T-helper 2 cell treated with Interferon-gamma antibody and Interleukin-4, amounts not matched to agents 5 μg/mL and 100 μg/mL, for 36 hours (primary cell): Measurements from ENCODE around the gene GALK2.

Experiments used
- DNase-seq: peaks from one replicate; pipeline ENCODE4 v3.0.0; 2021; ENCODE audit warnings: low spot score
- H3K27ac Mint-ChIP-seq: one replicate; pipeline ENCODE4 v1.8.0; 2021; ENCODE audit warnings: mild to moderate bottlenecking, mixed read lengths
- H3K27me3 Mint-ChIP-seq: one replicate; pipeline ENCODE4 v1.8.0; 2021; ENCODE audit warnings: low read depth, mixed read lengths
- H3K36me3 Mint-ChIP-seq: one replicate; pipeline ENCODE4 v1.8.0; 2021; ENCODE audit warnings: low read depth, mixed read lengths
- H3K4me1 Mint-ChIP-seq: one replicate; pipeline ENCODE4 v1.8.0; 2021; ENCODE audit warnings: low read depth, mixed read lengths
- H3K4me3 Mint-ChIP-seq: one replicate; pipeline ENCODE4 v1.8.0; 2022; ENCODE audit warnings: mild to moderate bottlenecking, moderate library complexity, mixed read lengths
- H3K9me3 Mint-ChIP-seq: one replicate; pipeline ENCODE4 v1.8.0; 2021; ENCODE audit warnings: mixed read lengths

Gene GALK2

DNA sequence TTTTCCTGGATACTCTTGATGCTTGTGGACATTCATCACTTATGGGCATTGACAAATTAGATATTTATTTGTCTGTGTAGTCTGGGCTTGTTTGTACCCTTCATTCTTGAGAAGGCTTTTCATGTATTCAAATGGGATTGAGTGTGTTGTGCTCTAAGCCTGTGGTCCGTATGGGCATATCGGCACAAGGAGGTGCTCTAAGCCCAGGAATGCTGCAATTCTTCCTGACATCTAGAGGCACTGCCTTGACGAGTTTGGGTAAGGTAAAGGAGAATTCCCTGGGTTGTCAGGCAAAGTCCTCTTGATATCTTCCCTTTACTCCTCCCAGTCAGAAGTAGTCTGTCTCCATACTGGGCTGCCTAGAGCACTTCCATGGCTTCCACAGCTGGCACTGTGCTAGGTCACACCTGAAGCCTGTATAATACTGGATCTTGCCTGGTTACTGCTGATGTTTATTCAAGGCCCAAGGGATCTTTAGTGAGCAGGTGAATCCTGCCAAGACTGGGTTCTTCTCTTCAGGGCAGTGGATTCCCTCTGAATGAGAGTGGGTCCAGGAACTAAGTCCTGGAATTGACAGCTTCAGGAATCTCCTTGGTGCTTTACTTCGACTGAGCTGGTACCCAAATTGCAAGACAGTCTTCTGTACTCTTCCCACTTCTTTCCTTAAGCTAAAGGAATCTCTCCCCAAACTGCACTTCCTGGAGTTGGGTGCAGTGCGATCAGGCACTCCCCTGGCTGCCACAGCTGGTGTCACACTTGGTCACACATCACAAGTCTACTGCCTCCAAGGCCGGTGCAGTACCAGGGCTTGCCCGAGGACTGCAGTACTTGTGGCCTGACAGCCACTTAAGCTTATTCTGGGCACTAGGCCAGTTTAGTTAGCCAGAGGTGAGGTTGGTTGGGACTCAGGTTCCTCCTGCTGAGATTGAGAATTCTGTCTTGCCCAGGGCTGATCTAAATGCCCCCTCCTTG is 46.0 kb downstream of the GALK2 start:
- no peaks in the 10 kb centered on the region for H3K27me3 Mint-ChIP-seq
- peaks cover 3% of the 10 kb centered on the region for H3K4me1 Mint-ChIP-seq
- H3K27ac Mint-ChIP-seq: no peak overlapping the region
- no peak for DNase-seq
- no peak overlapping the region for H3K4me3 Mint-ChIP-seq
- H3K9me3 Mint-ChIP-seq: peaks cover 10% of the 10 kb centered on the region
- H3K36me3 Mint-ChIP-seq: peaks cover 40% of the 10 kb centered on the region

DNA sequence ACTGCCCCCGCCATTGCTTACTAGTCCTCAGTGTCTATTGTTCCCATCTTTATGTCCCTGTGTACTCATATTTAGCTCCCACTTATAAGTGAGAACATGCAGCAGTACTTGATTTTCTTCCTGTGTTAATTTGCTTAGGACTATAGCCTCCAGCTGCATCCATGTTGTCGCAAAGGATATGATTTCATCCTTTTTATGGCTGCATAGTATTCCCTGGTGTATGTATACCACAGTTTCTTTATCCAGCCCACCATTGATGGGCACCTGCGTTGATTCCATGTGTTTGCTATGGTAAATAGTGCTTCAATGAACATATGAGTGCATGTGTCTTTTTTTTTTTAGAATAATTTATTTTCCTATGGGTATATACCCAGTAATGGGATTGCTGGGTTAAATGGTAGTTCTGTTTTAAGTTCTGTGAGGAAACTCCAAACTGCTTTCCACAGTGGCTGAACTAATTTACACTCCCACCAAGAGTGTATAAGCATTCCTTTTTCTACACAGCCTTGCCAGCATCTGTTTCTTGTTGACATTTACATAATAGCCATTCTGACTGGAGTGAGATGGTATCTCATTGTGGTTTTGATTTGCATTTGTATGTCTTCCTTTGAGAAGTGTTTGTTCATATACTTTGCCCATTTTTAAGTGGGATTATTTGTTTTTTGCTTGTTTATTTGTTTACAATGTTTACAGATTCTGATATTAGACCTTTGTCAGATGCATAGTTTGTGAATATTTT is 53.7 kb downstream of the GALK2 start:
- DNase-seq: no peak
- Mint-ChIP-seq H3K9me3 (peaks cover 35% of the 10 kb centered on the region), H3K4me3 (no peak overlapping the region), H3K4me1 (peaks cover 16% of the 10 kb centered on the region), H3K27me3 (no peaks in the 10 kb centered on the region), H3K27ac (no peak overlapping the region), H3K36me3 (peaks cover 68% of the 10 kb centered on the region)

DNA sequence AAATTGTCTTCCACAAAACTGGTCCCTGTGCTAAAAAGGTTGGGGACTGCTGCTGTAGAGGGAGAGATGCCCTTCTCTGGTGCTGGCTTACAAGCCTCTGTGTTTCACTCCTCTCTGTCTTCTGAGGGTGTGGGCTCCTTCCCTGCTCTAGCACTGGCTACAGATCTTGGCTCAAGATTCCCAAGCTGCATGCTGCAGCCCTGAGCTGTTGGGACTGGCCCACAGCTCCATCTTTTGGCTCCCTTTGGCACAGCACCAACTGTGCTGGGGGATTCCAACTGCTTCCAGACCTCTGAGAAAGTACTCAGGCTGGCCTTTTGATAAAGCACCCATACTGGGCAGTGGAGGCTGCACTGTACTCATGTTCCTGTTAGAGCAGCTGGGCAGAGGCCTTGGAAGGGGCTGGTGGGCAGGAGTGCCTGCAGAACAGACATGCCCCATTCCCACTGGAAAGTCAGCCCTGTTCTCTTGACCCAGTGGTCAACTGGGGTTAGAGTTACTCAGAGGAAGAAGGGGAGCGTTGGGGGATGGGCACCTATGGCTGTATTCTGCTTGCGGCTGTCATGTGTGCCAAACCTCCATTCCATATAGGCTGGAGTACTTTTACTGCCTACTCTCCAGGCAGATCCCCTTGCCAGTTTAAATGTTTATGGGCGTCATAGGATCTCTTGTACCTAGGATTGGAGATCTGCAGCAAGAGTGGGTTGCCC is 55.7 kb downstream of the GALK2 start:
- Mint-ChIP-seq H3K36me3 (peaks cover 68% of the 10 kb centered on the region), H3K4me1 (peaks cover 16% of the 10 kb centered on the region), H3K27me3 (no peaks in the 10 kb centered on the region), H3K27ac (no peak overlapping the region), H3K4me3 (no peak overlapping the region), H3K9me3 (peaks cover 45% of the 10 kb centered on the region)
- no peak for DNase-seq

DNA sequence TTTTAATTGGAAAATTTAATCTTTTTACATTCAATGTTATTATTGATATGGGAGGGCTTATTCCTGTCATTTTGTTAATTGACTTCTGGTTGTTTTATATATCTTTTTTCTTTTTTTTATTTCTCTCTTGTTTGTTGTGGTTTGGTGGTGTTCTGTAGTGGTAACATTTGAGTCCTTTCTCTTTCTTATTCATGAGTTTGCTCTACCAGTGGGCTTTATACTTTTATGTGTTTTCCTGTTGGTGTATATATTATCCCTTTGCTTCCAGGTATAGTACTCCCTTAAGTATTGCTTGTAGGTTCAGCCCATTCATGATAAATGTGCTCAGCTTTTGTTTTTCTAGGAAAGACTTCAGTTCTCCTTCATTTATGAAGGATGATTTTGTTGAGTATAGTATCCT is 57.6 kb downstream of the GALK2 start:
- Mint-ChIP-seq H3K27ac (no peak overlapping the region), H3K36me3 (peaks cover 67% of the 10 kb centered on the region), H3K4me3 (no peak overlapping the region), H3K4me1 (peaks cover 19% of the 10 kb centered on the region), H3K27me3 (no peaks in the 10 kb centered on the region), H3K9me3 (peaks cover 46% of the 10 kb centered on the region)
- DNase-seq: no peak

DNA sequence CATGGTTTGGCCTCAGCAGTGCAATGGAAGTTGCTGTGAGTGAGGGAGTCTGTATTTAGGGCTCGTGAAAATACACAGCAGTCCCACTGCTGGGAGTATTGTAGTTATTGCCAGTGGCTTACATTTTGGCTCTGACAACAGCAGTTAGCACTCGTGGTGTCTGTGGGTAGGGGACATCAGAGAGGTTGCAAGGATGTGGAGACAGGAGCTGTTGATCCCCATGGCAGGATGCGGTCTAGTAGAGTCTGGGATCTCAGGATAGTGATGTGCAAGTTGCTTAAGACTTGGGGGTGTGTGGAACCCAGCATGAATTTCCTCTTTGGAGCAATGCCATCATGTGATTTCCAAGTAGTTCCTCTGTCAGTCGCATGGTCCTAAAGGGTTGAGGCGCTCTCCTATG is 59.9 kb downstream of the GALK2 start:
- Mint-ChIP-seq H3K4me1 (peaks cover 22% of the 10 kb centered on the region), H3K4me3 (no peak overlapping the region), H3K27ac (no peak overlapping the region), H3K27me3 (no peaks in the 10 kb centered on the region), H3K9me3 (peaks cover 39% of the 10 kb centered on the region), H3K36me3 (peaks cover 71% of the 10 kb centered on the region)
- DNase-seq: no peak

DNA sequence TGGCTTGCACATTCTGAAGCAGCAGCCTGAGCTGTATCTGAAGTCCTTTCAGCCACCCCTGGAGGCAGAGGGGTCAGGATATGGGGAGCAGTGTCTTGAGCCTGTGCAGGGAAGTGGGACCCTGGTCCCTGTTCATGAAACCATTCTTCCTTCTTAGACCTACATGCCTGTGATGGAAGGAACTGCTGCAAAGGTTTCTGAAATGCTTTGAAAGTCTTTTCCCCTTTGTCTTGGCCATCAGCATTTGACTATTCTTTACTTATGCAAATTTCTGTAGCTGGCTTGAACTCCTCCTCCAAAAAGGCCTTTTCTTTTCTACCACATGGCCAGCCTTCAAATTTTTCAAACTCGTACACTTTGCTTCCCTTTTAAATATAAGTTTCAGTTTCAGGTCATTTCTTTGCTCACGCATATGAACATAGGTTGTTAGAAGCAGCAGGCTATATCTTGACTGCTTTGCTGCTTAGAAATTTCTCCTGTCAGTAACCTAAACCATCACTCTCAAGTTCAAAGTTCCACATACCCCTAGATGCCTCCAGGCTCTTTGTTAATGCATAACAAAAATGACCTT is 62.3 kb downstream of the GALK2 start:
- no peak overlapping the region for H3K27ac Mint-ChIP-seq
- H3K9me3 Mint-ChIP-seq: peaks cover 29% of the 10 kb centered on the region
- H3K36me3 Mint-ChIP-seq: peaks cover 55% of the 10 kb centered on the region
- no peak overlapping the region for H3K4me3 Mint-ChIP-seq
- H3K27me3 Mint-ChIP-seq: no peaks in the 10 kb centered on the region
- no peak for DNase-seq
- H3K4me1 Mint-ChIP-seq: peaks cover 24% of the 10 kb centered on the region

DNA sequence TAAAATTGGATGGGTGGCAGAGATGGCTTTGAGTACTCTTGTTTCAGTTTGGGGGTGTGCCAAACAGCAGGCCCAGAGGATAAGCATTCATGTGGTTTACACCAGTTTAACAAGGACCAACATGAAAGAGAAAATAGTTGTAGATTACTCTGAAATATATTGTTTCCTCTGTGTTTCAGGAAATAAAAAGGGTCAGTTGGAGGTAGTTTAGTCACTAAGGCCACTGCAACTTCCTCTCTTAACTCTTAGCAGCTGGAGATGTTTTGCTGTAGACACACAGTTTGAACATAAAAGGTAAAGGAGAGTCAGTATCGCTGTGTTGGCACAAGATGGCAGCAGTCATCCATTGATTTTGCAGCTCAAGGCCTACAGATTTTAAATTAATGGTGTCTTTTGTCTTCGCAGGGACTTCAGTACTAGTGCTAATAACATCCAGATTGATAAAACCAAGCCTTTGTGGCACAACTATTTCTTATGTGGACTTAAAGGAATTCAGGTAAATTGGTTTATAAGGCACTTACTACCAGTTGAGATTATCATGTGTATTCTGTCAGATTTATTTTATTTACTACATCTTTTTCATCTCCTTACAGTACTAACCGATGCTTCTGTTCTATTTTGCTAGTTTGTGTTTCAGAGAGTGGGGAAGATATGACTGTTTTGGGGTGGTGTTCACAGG is 65.5 kb downstream of the GALK2 start:
- DNase-seq: peak; percentile 39
- Mint-ChIP-seq H3K36me3 (peaks cover 33% of the 10 kb centered on the region), H3K4me1 (peaks cover 16% of the 10 kb centered on the region), H3K27ac (peak overlapping the region; percentile 32), H3K9me3 (peaks cover 9% of the 10 kb centered on the region), H3K27me3 (no peaks in the 10 kb centered on the region), H3K4me3 (no peak overlapping the region)

DNA sequence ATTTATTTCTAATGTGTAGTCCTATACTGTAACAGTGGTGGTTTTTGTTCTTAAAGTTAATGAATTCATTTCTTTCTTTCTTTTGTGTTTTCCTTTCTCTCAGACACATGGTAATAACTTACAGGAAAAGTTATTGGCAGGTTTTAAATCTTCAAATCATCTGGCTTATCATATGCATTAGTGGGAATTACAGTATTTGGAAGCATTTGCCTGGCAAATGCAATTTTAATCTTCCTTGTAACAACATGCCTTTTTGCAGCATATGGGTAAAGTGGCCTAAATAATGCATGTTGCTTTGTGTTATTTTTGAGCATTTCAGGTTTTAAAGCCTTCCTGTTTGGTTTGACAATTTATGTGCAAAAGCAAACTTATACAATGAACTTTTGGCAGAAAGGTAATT is 66.8 kb downstream of the GALK2 start:
- Mint-ChIP-seq H3K36me3 (peaks cover 25% of the 10 kb centered on the region), H3K4me3 (no peak overlapping the region), H3K4me1 (peaks cover 16% of the 10 kb centered on the region), H3K27me3 (no peaks in the 10 kb centered on the region), H3K9me3 (peaks cover 6% of the 10 kb centered on the region), H3K27ac (no peak overlapping the region)
- no peak for DNase-seq

DNA sequence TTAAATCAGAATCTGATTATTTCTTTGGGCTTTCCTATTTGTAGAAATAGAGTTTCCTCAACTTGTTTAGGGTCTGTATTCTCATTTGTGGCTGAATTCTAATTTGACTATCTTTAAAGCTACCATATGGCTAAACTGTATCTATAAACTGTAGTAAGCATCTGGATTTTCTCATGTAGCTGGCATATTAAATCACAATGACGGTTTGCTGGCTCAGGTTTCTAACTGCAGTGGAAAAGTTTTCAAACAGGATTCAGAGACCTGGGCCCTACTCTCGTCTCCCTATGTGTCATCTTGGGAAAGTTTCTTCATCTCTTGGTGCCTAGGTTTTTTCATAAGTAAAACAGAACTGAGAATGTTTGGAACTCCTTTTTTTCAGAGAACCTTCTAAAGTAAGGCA is 68.3 kb downstream of the GALK2 start:
- peaks cover 12% of the 10 kb centered on the region for H3K4me1 Mint-ChIP-seq
- no peak overlapping the region for H3K4me3 Mint-ChIP-seq
- no peaks in the 10 kb centered on the region for H3K9me3 Mint-ChIP-seq
- H3K27me3 Mint-ChIP-seq: no peaks in the 10 kb centered on the region
- peaks cover 16% of the 10 kb centered on the region for H3K36me3 Mint-ChIP-seq
- no peak for DNase-seq
- H3K27ac Mint-ChIP-seq: no peak overlapping the region

DNA sequence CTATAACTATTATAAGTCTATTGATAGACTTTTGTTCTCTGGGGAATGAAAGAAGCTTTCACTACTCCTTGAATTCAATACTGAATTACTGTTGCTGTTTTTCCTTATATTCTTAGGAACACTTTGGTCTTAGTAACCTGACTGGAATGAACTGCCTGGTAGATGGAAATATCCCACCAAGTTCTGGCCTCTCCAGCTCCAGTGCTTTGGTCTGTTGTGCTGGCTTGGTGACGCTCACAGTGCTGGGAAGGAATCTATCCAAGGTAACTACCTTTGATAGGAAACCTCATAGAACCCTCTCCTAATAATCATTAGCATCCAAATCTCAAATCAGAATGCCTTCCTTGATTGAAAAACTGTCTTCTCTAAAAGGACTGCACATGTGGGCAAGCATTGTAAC is 69.1 kb downstream of the GALK2 start:
- H3K36me3 Mint-ChIP-seq: peaks cover 16% of the 10 kb centered on the region
- H3K27me3 Mint-ChIP-seq: no peaks in the 10 kb centered on the region
- peaks cover 12% of the 10 kb centered on the region for H3K4me1 Mint-ChIP-seq
- no peak overlapping the region for H3K27ac Mint-ChIP-seq
- DNase-seq: no peak
- no peaks in the 10 kb centered on the region for H3K9me3 Mint-ChIP-seq
- H3K4me3 Mint-ChIP-seq: no peak overlapping the region

DNA sequence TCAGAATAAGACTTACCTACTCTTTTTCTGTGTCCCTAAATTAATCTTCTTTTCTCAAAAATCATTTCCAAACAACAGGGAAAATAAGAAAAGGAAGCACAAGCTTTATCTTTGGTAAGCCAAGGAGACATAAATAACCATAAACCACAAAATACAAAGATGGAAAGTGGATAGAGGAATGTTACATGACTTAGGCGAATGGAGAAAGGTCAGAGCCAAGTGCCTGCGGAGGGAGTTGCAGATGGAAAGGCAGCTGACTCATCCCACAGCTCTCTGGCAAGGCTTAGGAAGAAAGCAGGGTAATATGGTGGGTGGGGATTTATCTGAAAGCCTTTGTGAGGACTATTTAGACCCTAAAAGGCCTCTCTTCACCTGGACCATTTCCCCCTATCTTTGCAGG is 72.8 kb downstream of the GALK2 start:
- Mint-ChIP-seq H3K27ac (no peak overlapping the region), H3K27me3 (no peaks in the 10 kb centered on the region), H3K9me3 (no peaks in the 10 kb centered on the region), H3K4me1 (peaks cover 4% of the 10 kb centered on the region), H3K36me3 (peaks cover 27% of the 10 kb centered on the region), H3K4me3 (no peak overlapping the region)
- no peak for DNase-seq

DNA sequence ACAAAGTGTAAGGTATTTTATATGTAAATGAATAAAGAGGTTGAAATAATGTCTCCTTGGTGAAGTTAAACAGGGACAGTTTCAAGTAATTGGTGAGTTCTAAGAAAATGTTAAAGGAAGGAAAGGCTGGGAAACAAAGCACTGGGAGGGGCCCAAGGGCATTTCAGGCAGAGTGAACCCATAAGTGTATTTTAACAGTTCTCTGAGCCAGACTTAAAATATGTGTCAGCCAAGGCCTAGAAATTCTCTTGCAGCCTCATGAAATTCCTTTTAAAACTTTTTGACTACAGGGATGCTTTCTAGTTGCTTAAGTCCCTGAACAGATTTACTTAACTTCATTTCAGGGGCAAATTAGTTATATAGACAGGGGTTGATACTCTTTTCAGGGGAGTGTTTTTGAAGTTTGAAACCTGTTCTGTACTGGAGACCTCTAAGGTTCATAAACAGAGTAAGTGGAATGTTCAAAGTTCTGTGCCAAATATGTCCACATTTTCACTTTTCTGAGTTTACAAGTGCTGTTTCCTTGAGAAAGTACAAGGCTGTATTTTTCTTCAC is 77.6 kb downstream of the GALK2 start:
- Mint-ChIP-seq H3K27ac (no peak overlapping the region), H3K9me3 (peaks cover 4% of the 10 kb centered on the region), H3K36me3 (peaks cover 39% of the 10 kb centered on the region), H3K27me3 (no peaks in the 10 kb centered on the region), H3K4me1 (peaks cover 4% of the 10 kb centered on the region), H3K4me3 (no peak overlapping the region)
- DNase-seq: no peak

DNA sequence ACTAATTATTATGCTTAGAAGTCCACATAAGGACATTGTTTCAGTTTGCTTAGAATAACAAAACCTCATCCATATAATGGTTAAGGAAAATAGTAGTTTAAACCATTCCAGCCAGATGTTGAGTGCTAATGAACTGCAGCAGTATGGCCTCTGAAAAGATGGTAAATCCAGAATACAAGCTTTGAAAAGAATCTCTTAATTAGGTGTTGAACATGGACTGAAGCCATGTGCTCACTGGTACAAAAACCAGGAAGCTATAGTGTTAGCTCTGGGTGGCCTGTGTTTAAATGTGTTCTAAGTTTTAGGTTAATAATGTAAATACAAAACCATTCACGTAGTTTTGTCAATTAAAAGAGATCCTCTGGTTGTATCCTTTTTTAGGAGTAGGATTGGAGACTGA is 78.2 kb downstream of the GALK2 start:
- Mint-ChIP-seq H3K9me3 (peaks cover 4% of the 10 kb centered on the region), H3K36me3 (peaks cover 39% of the 10 kb centered on the region)
- DNase-seq: no peak

More for the DNA sequence above, 78.2 kb downstream of the GALK2 start:
- no peak overlapping the region for H3K27ac Mint-ChIP-seq
- H3K27me3 Mint-ChIP-seq: no peaks in the 10 kb centered on the region
- H3K4me1 Mint-ChIP-seq: peaks cover 4% of the 10 kb centered on the region
- H3K4me3 Mint-ChIP-seq: no peak overlapping the region
